WTC11 (cell line): ENCODE results near the gene HPCA.

ENCODE experiments used
- AR ChIP-seq: fragments of 250-450 bp; sonication (Bioruptor Pico); IDR thresholded peaks from 2 replicates; pipeline ENCODE4 v1.9.0; 2021; ENCODE audit warnings: mild to moderate bottlenecking
- ARID4B ChIP-seq: sonication (generic); formaldehyde crosslinking; IDR thresholded peaks from 2 replicates; pipeline ENCODE4 v1.8.0; 2023; ENCODE audit warnings: missing genetic modification reagents, mild to moderate bottlenecking, borderline replicate concordance
- CTCF ChIP-seq: fragments of 200-600 bp; IDR thresholded peaks from 2 replicates; pipeline ENCODE4 v1.8.0; 2022; ENCODE audit warnings: antibody characterized with exemption
- FOXJ3 ChIP-seq: sonication (generic); formaldehyde crosslinking; IDR thresholded peaks from 2 replicates; pipeline ENCODE4 v1.9.0; 2021; ENCODE audit warnings: missing genetic modification reagents, mild to moderate bottlenecking, borderline replicate concordance
- FOXK1 ChIP-seq: sonication (generic); formaldehyde crosslinking; IDR thresholded peaks from 2 replicates; pipeline ENCODE4 v1.8.0; 2022; ENCODE audit warnings: mild to moderate bottlenecking, moderate library complexity, missing genetic modification reagents
- HMGXB4 ChIP-seq: sonication (generic); formaldehyde crosslinking; IDR thresholded peaks from 2 replicates; pipeline ENCODE4 v1.8.1; 2023; ENCODE audit warnings: mild to moderate bottlenecking, moderate library complexity, missing genetic modification reagents
- KAT7 ChIP-seq: sonication (generic); formaldehyde crosslinking; IDR thresholded peaks from 2 replicates; pipeline ENCODE4 v1.8.1; 2023; ENCODE audit warnings: missing genetic modification reagents, mild to moderate bottlenecking, borderline replicate concordance
- ZBTB21 ChIP-seq: sonication (generic); formaldehyde crosslinking; IDR thresholded peaks from 2 replicates; pipeline ENCODE4 v1.8.1; 2023; ENCODE audit warnings: mild to moderate bottlenecking, missing genetic modification reagents, borderline replicate concordance
- TF ChIP-seq, protein P1 (sequence below): sonication (generic); formaldehyde crosslinking; IDR thresholded peaks from 2 replicates; pipeline ENCODE4 v1.8.1; 2023; ENCODE audit warnings: mild to moderate bottlenecking, missing genetic modification reagents, moderate library complexity
- TF ChIP-seq, protein P2 (sequence below): sonication (generic); formaldehyde crosslinking; conservative IDR thresholded peaks from 2 replicates; pipeline ENCODE4 v1.8.1; 2022; ENCODE audit warnings: mild to moderate bottlenecking, missing genetic modification reagents
- TF ChIP-seq, protein P3 (sequence below): sonication (generic); formaldehyde crosslinking; IDR thresholded peaks from 2 replicates; pipeline ENCODE4 v1.8.0; 2022; ENCODE audit warnings: mild to moderate bottlenecking, missing genetic modification reagents

DNA sequence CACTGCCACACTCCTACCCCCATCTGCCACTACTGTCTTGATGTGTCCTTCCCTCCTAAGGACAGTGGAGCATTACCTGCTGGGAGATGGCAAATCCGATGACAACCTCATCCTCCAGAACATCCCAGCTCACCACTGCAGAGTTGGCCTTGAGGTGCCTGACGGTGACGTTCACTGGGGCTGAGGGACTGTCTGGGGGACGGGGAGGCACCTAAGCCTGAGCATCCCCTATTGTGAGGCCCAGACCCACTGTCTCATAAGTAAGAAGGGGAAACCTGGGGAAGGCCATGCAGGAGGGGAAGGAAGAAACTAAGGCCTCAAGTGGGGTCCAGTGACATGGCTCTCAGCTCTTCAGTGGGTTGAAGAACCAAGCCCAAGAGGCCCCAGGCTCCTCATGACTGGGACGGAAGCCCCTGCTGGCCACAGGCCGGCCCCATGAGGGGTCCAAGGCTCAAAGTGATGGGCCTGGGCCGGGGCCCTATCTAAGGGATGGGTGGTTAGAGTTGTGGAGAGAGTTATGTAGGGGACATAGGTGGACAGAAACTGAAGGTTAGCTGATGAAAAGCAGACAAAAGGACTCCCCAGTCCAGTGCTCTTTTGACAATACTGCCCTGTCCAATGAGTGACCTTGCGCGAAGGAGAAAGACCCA is 17.4 kb upstream of the HPCA start:
- no peak for TF ChIP-seq FOXK1 (CRISPR knock-in tag)
- TF ChIP-seq CTCF, result no peak
- TF ChIP-seq AR, result no peak
- no peak for TF ChIP-seq HMGXB4 (CRISPR knock-in tag)
- no peak for TF ChIP-seq ZBTB21 (CRISPR knock-in tag)
- TF ChIP-seq ARID4B (CRISPR knock-in tag), result no peak
- TF ChIP-seq KAT7, result no peak
- TF ChIP-seq, protein P1, sequence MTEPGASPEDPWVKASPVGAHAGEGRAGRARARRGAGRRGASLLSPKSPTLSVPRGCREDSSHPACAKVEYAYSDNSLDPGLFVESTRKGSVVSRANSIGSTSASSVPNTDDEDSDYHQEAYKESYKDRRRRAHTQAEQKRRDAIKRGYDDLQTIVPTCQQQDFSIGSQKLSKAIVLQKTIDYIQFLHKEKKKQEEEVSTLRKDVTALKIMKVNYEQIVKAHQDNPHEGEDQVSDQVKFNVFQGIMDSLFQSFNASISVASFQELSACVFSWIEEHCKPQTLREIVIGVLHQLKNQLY (CRISPR knock-in tag), result no peak
- TF ChIP-seq, protein P2, sequence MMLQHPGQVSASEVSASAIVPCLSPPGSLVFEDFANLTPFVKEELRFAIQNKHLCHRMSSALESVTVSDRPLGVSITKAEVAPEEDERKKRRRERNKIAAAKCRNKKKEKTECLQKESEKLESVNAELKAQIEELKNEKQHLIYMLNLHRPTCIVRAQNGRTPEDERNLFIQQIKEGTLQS, result no peak
- TF ChIP-seq, protein P3, sequence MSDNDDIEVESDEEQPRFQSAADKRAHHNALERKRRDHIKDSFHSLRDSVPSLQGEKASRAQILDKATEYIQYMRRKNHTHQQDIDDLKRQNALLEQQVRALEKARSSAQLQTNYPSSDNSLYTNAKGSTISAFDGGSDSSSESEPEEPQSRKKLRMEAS (CRISPR knock-in tag), result no peak
- no peak for TF ChIP-seq FOXJ3 (CRISPR knock-in tag)
